ENCODE results near the gene SLC11A1. TPM values are rescaled to one million over a fixed set of nuclear protein-coding genes. Genes with fewer than 3 reads are reported as not detected.

SLC11A1 gene
- polyA plus RNA-seq, 4 donors = 0.68 to 2.4 (median 0.89) TPM

- DNase-seq (ENCODE audit: low read depth in 4 of 4, low spot score in 2 of 4) = no peak
Measured at GRCh38 chr2:218431878-218432277, 49.8 kb downstream of the SLC11A1 start.

GRCh38 chr2:218432676-218433365 lies 50.7 kb downstream of the SLC11A1 start:
- DNase-seq (ENCODE audit: low read depth in 4 of 4, low spot score in 2 of 4) = no peak

GRCh38 chr2:218434456-218434855 lies 52.4 kb downstream of the SLC11A1 start:
- no peak for DNase-seq (ENCODE audit: low read depth in 4 of 4, low spot score in 2 of 4)

GRCh38 chr2:218435003-218435982 lies 53.2 kb downstream of the SLC11A1 start:
- no peak for DNase-seq (ENCODE audit: low read depth in 4 of 4, low spot score in 2 of 4)

GRCh38 chr2:218436992-218437391 lies 54.9 kb downstream of the SLC11A1 start:
- no peak for DNase-seq (ENCODE audit: low read depth in 4 of 4, low spot score in 2 of 4)

- DNase-seq (ENCODE audit: low read depth in 4 of 4, low spot score in 2 of 4) = no peak
Measured at GRCh38 chr2:218437969-218438368, 55.9 kb downstream of the SLC11A1 start.

GRCh38 chr2:218438596-218438995 lies 56.5 kb downstream of the SLC11A1 start:
- no peak for DNase-seq (ENCODE audit: low read depth in 4 of 4, low spot score in 2 of 4)

- DNase-seq (ENCODE audit: low read depth in 4 of 4, low spot score in 2 of 4) = no peak
Measured at GRCh38 chr2:218444692-218445357, 62.8 kb downstream of the SLC11A1 start.

GRCh38 chr2:218445602-218446001 lies 63.5 kb downstream of the SLC11A1 start:
- DNase-seq (ENCODE audit: low read depth in 4 of 4, low spot score in 2 of 4) = no peak

Other genes with a start within 250 kb of the SLC11A1 start
- gene CXCR1, start 215.3 kb upstream of the SLC11A1 start, polyA plus RNA-seq (ENCODE audit: insufficient read length in 4 of 4) = under 1 TPM in 2 of 4 donors, not detected in 2; 0.06 to 0.07 TPM
- gene ARPC2, start 165.1 kb upstream of the SLC11A1 start, polyA plus RNA-seq (ENCODE audit: insufficient read length in 4 of 4) = 100 to 1,000 TPM; 234 to 264 (median 257) TPM
- 1 to 10 TPM; 1.4 to 3.0 (median 2.0) TPM for gene GPBAR1, start 121.3 kb upstream of the SLC11A1 start, polyA plus RNA-seq (ENCODE audit: insufficient read length in 4 of 4)
- 100 to 1,000 TPM; 127 to 144 (median 131) TPM for gene AAMP, start 112.1 kb upstream of the SLC11A1 start, polyA plus RNA-seq (ENCODE audit: insufficient read length in 4 of 4)
- 100 to 1,000 TPM; 102 to 133 (median 119) TPM for gene PNKD, start 111.8 kb upstream of the SLC11A1 start, polyA plus RNA-seq (ENCODE audit: insufficient read length in 4 of 4)
- 100 to 1,000 TPM in 1 of 4 donors, 10 to 100 TPM in 3; 78.9 to 108 (median 85.2) TPM for gene TMBIM1, start 89.8 kb upstream of the SLC11A1 start, polyA plus RNA-seq (ENCODE audit: insufficient read length in 4 of 4)
- 1 to 10 TPM; 5.0 to 8.2 (median 5.9) TPM for gene CATIP, start 25.4 kb upstream of the SLC11A1 start, polyA plus RNA-seq (ENCODE audit: insufficient read length in 4 of 4)
- gene CTDSP1, start 17.6 kb downstream of the SLC11A1 start, polyA plus RNA-seq (ENCODE audit: insufficient read length in 4 of 4) = 100 to 1,000 TPM; 137 to 190 (median 153) TPM
- gene VIL1, start 36.9 kb downstream of the SLC11A1 start, polyA plus RNA-seq (ENCODE audit: insufficient read length in 4 of 4) = 10 to 100 TPM; 18.3 to 31.7 (median 24.9) TPM
- gene USP37, start 186.1 kb downstream of the SLC11A1 start, polyA plus RNA-seq (ENCODE audit: insufficient read length in 4 of 4) = 10 to 100 TPM; 15.1 to 20.2 (median 18.0) TPM
- 10 to 100 TPM; 43.9 to 63.4 (median 53.3) TPM for gene CNOT9, start 186.6 kb downstream of the SLC11A1 start, polyA plus RNA-seq (ENCODE audit: insufficient read length in 4 of 4)
- 10 to 100 TPM in 1 of 4 donors, 1 to 10 TPM in 3; 7.1 to 11.3 (median 8.2) TPM for gene PLCD4, start 225.6 kb downstream of the SLC11A1 start, polyA plus RNA-seq (ENCODE audit: insufficient read length in 4 of 4)

All from left renal cortex interstitium (tissue), 4 donors.